HG03025 (cell line): Measurements from ENCODE around the gene STXBP4.
A peak's percentile ranks its signal among the peaks of the same experiment; 100 is the strongest.

Experiments
- ATAC-seq: cut with Tn5 transposase; IDR thresholded peaks from one replicate; pipeline ENCODE4 v1.9.1; 2021; ENCODE audit warnings: mild to moderate bottlenecking, moderate library complexity; ENCODE audit not compliant: unreplicated experiment, low FRiP score

The STXBP4 gene

GRCh38 chr17:54968262-54968987 lies at the start of gene STXBP4, which contains the start of gene COX11:
Gene STXBP4, plus strand, starts transcription at chr17:54968765. Its CDS starts 17,455 bp downstream, at chr17:54986220.
Gene COX11, minus strand, starts transcription at chr17:54968654. Its CDS starts 8 bp downstream, at chr17:54968646.
- peak; percentile 94 for ATAC-seq

- no peak for ATAC-seq
Observed at GRCh38 chr17:54919425-54919824, 49.1 kb upstream of the STXBP4 start.

GRCh38 chr17:54920819-54921218 lies 47.7 kb upstream of the STXBP4 start:
- no peak for ATAC-seq

GRCh38 chr17:54924405-54924804 lies 44.2 kb upstream of the STXBP4 start:
- ATAC-seq, result no peak

GRCh38 chr17:54927525-54927924 lies 41.0 kb upstream of the STXBP4 start:
- ATAC-seq, result no peak

GRCh38 chr17:54932711-54933110 lies 35.9 kb upstream of the STXBP4 start:
- no peak for ATAC-seq

GRCh38 chr17:54933921-54934320 lies 34.6 kb upstream of the STXBP4 start:
- ATAC-seq, result no peak

- no peak for ATAC-seq
Observed at GRCh38 chr17:54935471-54935870, 33.1 kb upstream of the STXBP4 start.

- ATAC-seq, result no peak
Observed at GRCh38 chr17:54937018-54937417, 31.5 kb upstream of the STXBP4 start.

- ATAC-seq, result no peak
Observed at GRCh38 chr17:54937426-54937825, 31.1 kb upstream of the STXBP4 start.

- ATAC-seq, result no peak
Observed at GRCh38 chr17:54941285-54941684, 27.3 kb upstream of the STXBP4 start.

GRCh38 chr17:54944796-54945195 lies 23.8 kb upstream of the STXBP4 start:
- no peak for ATAC-seq

GRCh38 chr17:54945231-54945630 lies 23.3 kb upstream of the STXBP4 start:
- no peak for ATAC-seq

GRCh38 chr17:54945671-54946070 lies 22.9 kb upstream of the STXBP4 start:
- ATAC-seq, result no peak

GRCh38 chr17:54947396-54947795 lies 21.2 kb upstream of the STXBP4 start:
- no peak for ATAC-seq

GRCh38 chr17:54948380-54948779 lies 20.2 kb upstream of the STXBP4 start:
- no peak for ATAC-seq

GRCh38 chr17:54950116-54950515 lies 18.4 kb upstream of the STXBP4 start:
- no peak for ATAC-seq

- ATAC-seq, result no peak
Observed at GRCh38 chr17:54951286-54951685, 17.3 kb upstream of the STXBP4 start.

GRCh38 chr17:54956791-54957190 lies 11.8 kb upstream of the STXBP4 start:
- no peak for ATAC-seq

- peak; percentile 22 for ATAC-seq
Observed at GRCh38 chr17:54967621-54968261, 824 bp upstream of the STXBP4 start.

- peak; percentile 32 for ATAC-seq
Observed at GRCh38 chr17:54968988-54969332, 395 bp downstream of the STXBP4 start.
